ENCODE results near the gene GLYATL1. TPM values are rescaled to one million over a fixed set of nuclear protein-coding genes. Genes with fewer than 3 reads are reported as not detected.

The GLYATL1 gene
- total RNA-seq, 1 experiment from 2014 or later: not detected

DNA sequence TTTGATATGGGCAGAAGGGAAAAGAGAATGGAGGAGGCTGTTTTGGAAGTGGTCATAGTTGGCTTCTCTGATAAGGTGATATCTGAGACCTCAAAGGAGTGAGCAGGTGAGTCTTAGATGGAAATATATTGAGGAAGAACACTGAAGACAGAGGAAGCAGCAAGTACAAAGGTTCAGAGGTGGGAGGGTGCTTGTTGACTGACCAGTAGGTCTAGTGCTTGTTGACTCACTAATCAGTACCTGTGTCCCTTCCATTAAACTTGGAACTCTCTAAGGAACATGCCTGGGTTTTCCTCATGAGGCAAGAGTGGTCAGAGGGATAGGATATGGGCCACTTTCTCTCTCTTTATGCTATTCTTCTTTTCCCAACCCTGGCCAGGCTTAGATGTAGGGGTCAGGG, 25.6 kb upstream of the GLYATL1 start:
- Histone ChIP-seq H3K9me3 (ENCODE audit: control insufficient read depth in 1 of 2, insufficient read depth in 1 of 2, low read depth in 1 of 2, low read length in 2 of 2) (peaks cover 3 to 8% of the 10 kb centered on the region in 2 experiments; a peak in 2 of 4 replicates), H3K79me2 (ENCODE audit: insufficient read depth, low read length) (no peaks in the 10 kb centered on the region), H3K27me3 (ENCODE audit: insufficient read depth, low read length) (peaks cover 6% of the 10 kb centered on the region; the same call in 1 of the 2 replicates), H3K27ac (ENCODE audit: low read depth, low read length) (no peak overlapping the region), H2AFZ (ENCODE audit: low read depth, low read length, poor library complexity, severe bottlenecking) (no peak overlapping the region), H3K4me1 (ENCODE audit: control insufficient read depth in 1 of 2, insufficient read depth in 2 of 2, low read length in 2 of 2) (peaks cover 0 to 6% of the 10 kb centered on the region in 2 experiments; a peak in 1 of 4 replicates), H3K9ac (ENCODE audit: low read length) (no peak overlapping the region), H3K36me3 (ENCODE audit: control insufficient read depth in 1 of 2, insufficient read depth in 2 of 2, low read length in 2 of 2) (no peaks in the 10 kb centered on the region), H3K4me3 (replicated peaks in 1 of 2; ENCODE audit: low read depth in 1 of 2, low read length in 2 of 2) (no peak overlapping the region), H3K9me2 (ENCODE audit: insufficient read depth) (no peaks in the 10 kb centered on the region), H3K4me2 (ENCODE audit: low read length) (no peak overlapping the region), H4K20me1 (ENCODE audit: insufficient read depth) (no peaks in the 10 kb centered on the region)
- ChIA-PET RAD21 (ENCODE audit: low non-redundant PET in 1 of 2, low total read pairs in 2 of 2, uncharacterized antibody in 2 of 2, unreplicated experiment in 2 of 2) (no interaction called here), POLR2A (no interaction called here), CTCF (no interaction called here)
- intact Hi-C loops (cut with micrococcal nuclease): no loop called here
- ATAC-seq (no peak), DNase-seq (ENCODE audit: low read depth, low spot score) (no peak)
- no TSS peak for BruUV-seq (replicated peaks)
- no peak for TF ChIP-seq CEBPB (IDR thresholded peaks at IDR 0.05; ENCODE audit: low read depth)
- TF ChIP-seq YY1 (IDR thresholded peaks at IDR 0.05; ENCODE audit: extremely low read depth, insufficient replicate concordance, low read depth, low read length): no peak
- TF ChIP-seq, protein P1, sequence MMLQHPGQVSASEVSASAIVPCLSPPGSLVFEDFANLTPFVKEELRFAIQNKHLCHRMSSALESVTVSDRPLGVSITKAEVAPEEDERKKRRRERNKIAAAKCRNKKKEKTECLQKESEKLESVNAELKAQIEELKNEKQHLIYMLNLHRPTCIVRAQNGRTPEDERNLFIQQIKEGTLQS (IDR thresholded peaks at IDR 0.05): no peak
- no peak for TF ChIP-seq ZFX (IDR thresholded peaks at IDR 0.05)
- no peak for TF ChIP-seq POLR2AphosphoS5 (IDR thresholded peaks at IDR 0.05; ENCODE audit: low read depth, low read length)
- no peak for TF ChIP-seq FOSL1 (IDR thresholded peaks at IDR 0.05; ENCODE audit: low read depth)
- TF ChIP-seq TCF7L2 (IDR thresholded peaks at IDR 0.05; ENCODE audit: borderline replicate concordance, extremely low read depth, insufficient read depth, insufficient read length): no peak

DNA sequence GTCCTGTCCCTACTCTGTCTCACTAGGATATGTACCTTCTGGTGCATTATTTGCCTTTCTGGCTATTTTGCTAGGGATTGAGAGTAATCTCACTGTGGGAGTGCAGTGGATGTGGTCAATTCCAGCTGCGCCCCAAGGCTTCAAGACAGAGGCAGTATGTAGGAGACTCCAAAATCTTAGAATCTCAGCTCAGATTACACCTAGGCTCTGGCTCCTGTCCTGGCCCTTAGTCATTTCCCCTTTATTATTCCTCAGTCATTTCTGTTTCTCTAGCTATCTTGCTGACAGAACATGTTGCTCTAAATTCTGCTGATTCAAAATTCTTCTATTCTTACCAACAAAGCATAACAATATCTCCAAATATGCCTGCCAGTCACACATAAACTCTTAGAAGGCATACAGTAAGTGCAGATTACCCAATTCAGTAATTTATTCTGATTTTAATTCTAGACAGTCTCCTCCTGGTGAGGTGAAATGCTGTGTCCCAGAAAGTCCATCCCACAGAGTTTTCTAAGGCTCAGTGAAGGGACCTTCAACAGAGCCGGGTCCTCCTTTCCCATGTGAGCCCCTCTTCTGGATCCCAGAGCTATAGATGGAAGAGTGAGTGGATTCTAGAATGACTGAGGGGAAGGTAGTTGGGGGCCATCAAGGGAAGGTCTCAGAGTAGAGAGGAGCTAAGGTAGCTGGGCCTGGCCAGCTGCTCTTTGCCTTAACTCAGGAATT, 24.3 kb upstream of the GLYATL1 start:
- CTCF ChIA-PET: no interaction called here
- POLR2A ChIA-PET: no interaction called here
- TF ChIP-seq, protein P2, sequence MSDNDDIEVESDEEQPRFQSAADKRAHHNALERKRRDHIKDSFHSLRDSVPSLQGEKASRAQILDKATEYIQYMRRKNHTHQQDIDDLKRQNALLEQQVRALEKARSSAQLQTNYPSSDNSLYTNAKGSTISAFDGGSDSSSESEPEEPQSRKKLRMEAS (IDR thresholded peaks at IDR 0.05): no peak
- TF ChIP-seq, protein P1 (IDR thresholded peaks at IDR 0.05): no peak
- TF ChIP-seq SP1 (IDR thresholded peaks at IDR 0.05; ENCODE audit: low read depth) (no peak), TCF7L2 (IDR thresholded peaks at IDR 0.05; ENCODE audit: borderline replicate concordance, extremely low read depth, insufficient read depth, insufficient read length) (no peak), ZFX (IDR thresholded peaks at IDR 0.05) (no peak), POLR2AphosphoS5 (IDR thresholded peaks at IDR 0.05; ENCODE audit: low read depth, low read length) (no peak), ELF1 (IDR thresholded peaks at IDR 0.05; ENCODE audit: borderline replicate concordance, low read depth) (no peak), POLR2A (IDR thresholded peaks at IDR 0.05; ENCODE audit: borderline replicate concordance, extremely low read depth, insufficient read depth, insufficient read length) (no peak), SIN3A (IDR thresholded peaks at IDR 0.05; ENCODE audit: low read depth) (no peak), ZNF274 (IDR thresholded peaks at IDR 0.05; ENCODE audit: low read depth, low read length) (no peak), EGR1 (IDR thresholded peaks at IDR 0.05; ENCODE audit: low read depth) (no peak), SRF (IDR thresholded peaks at IDR 0.05; ENCODE audit: low read depth) (no peak), JUND (IDR thresholded peaks at IDR 0.05) (no peak)
- TF ChIP-seq, protein P3, sequence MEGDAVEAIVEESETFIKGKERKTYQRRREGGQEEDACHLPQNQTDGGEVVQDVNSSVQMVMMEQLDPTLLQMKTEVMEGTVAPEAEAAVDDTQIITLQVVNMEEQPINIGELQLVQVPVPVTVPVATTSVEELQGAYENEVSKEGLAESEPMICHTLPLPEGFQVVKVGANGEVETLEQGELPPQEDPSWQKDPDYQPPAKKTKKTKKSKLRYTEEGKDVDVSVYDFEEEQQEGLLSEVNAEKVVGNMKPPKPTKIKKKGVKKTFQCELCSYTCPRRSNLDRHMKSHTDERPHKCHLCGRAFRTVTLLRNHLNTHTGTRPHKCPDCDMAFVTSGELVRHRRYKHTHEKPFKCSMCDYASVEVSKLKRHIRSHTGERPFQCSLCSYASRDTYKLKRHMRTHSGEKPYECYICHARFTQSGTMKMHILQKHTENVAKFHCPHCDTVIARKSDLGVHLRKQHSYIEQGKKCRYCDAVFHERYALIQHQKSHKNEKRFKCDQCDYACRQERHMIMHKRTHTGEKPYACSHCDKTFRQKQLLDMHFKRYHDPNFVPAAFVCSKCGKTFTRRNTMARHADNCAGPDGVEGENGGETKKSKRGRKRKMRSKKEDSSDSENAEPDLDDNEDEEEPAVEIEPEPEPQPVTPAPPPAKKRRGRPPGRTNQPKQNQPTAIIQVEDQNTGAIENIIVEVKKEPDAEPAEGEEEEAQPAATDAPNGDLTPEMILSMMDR (IDR thresholded peaks at IDR 0.05 in 2 of 3, conservative IDR thresholded peaks at IDR 0.05 in 1 of 3; ENCODE audit: borderline replicate concordance in 1 of 3, insufficient read depth in 1 of 3, low read depth in 2 of 3, low read length in 2 of 3): no peak

More for the DNA sequence above, 24.3 kb upstream of the GLYATL1 start:
- H3K79me2 ChIP-seq (ENCODE audit: insufficient read depth, low read length): no peaks in the 10 kb centered on the region
- ATAC-seq (no peak), DNase-seq (ENCODE audit: low read depth, low spot score) (no peak)
- RAD21 ChIA-PET (ENCODE audit: low non-redundant PET in 1 of 2, low total read pairs in 2 of 2, uncharacterized antibody in 2 of 2, unreplicated experiment in 2 of 2): no interaction called here
- peaks cover 3 to 8% of the 10 kb centered on the region in 2 experiments; a peak in 2 of 4 replicates for H3K9me3 ChIP-seq (ENCODE audit: control insufficient read depth in 1 of 2, insufficient read depth in 1 of 2, low read depth in 1 of 2, low read length in 2 of 2)
- intact Hi-C loops (cut with micrococcal nuclease): no loop called here
- no peak overlapping the region for H3K4me3 ChIP-seq (replicated peaks in 1 of 2; ENCODE audit: low read depth in 1 of 2, low read length in 2 of 2)
- no peak overlapping the region for H3K9ac ChIP-seq (ENCODE audit: low read length)
- H3K27me3 ChIP-seq (ENCODE audit: insufficient read depth, low read length): no peaks in the 10 kb centered on the region
- no TSS peak for BruUV-seq (replicated peaks)
- no peaks in the 10 kb centered on the region for H3K9me2 ChIP-seq (ENCODE audit: insufficient read depth)
- H4K20me1 ChIP-seq (ENCODE audit: insufficient read depth): no peaks in the 10 kb centered on the region
- H3K4me2 ChIP-seq (ENCODE audit: low read length): no peak overlapping the region
- H3K4me1 ChIP-seq (ENCODE audit: control insufficient read depth in 1 of 2, insufficient read depth in 2 of 2, low read length in 2 of 2): peaks cover 0 to 6% of the 10 kb centered on the region in 2 experiments; a peak in 1 of 4 replicates
- H3K36me3 ChIP-seq (ENCODE audit: control insufficient read depth in 1 of 2, insufficient read depth in 2 of 2, low read length in 2 of 2): no peaks in the 10 kb centered on the region
- H2AFZ ChIP-seq (ENCODE audit: low read depth, low read length, poor library complexity, severe bottlenecking): no peak overlapping the region
- no peak overlapping the region for H3K27ac ChIP-seq (ENCODE audit: low read depth, low read length)
